GM21717 (cell line): ENCODE data around the gene HNRNPA3.
A peak's percentile ranks its signal among the peaks of the same experiment; 100 is the strongest.

Source experiments
- ATAC-seq: cut with Tn5 transposase; IDR thresholded peaks from one replicate; pipeline ENCODE4 v1.9.1; 2021; ENCODE audit warnings: mild to moderate bottlenecking, moderate library complexity; ENCODE audit not compliant: unreplicated experiment

The HNRNPA3 gene

GRCh38 chr2:177271981-177272666 is 59.5 kb downstream of the HNRNPA3 start:
- ATAC-seq: peak; percentile 45

GRCh38 chr2:177272765-177273164 is 60.2 kb downstream of the HNRNPA3 start:
- no peak for ATAC-seq

- no peak for ATAC-seq
These were observed 60.8 kb downstream of the HNRNPA3 start for GRCh38 chr2:177273408-177273807.
